Astrocyte (in vitro differentiated cells and primary cell): Measurements from ENCODE around the gene APOL1. TPM values are rescaled to one million over a fixed set of nuclear protein-coding genes. Genes with fewer than 3 reads are reported as not detected.

Experiments used
- DNase-seq: peaks from one replicate; pipeline ENCODE4 v3.0.0-alpha.2; 2010; ENCODE audit warnings: low read depth
- FAIRE-seq: peaks from 2 replicates; lab custom pipeline; 2011; peaks lifted over from hg19 to GRCh38; lab: Jason Lieb, UNC
- H2AFZ ChIP-seq: 2 replicates; pipeline ENCODE4 v1.6.0; 2012; ENCODE audit warnings: low read depth, low read length, inconsistent platforms
- H3K27ac ChIP-seq: 2 replicates; pipeline ENCODE4 v1.5.1; 2011; ENCODE audit warnings: low read depth, low read length, inconsistent platforms
- H3K27me3 ChIP-seq: 2 replicates; pipeline ENCODE4 v1.6.0; 2011; ENCODE audit warnings: low read length, inconsistent platforms; ENCODE audit not compliant: insufficient read depth
- H3K36me3 ChIP-seq: 2 replicates; pipeline ENCODE4 v1.5.1; 2011; ENCODE audit warnings: low read length, inconsistent platforms; ENCODE audit not compliant: insufficient read depth
- H3K4me1 ChIP-seq: 2 replicates; pipeline ENCODE4 v1.5.1; 2011; ENCODE audit warnings: low read length, inconsistent platforms; ENCODE audit not compliant: insufficient read depth
- H3K4me2 ChIP-seq: 2 replicates; pipeline ENCODE4 v1.6.0; 2012; ENCODE audit warnings: low read length, inconsistent platforms
- H3K4me3 ChIP-seq: 2 replicates; pipeline ENCODE4 v1.5.1; 2011; ENCODE audit warnings: low read depth, mild to moderate bottlenecking, low read length, inconsistent platforms; ENCODE audit not compliant: insufficient read depth
- H3K79me2 ChIP-seq: 2 replicates; pipeline ENCODE4 v1.6.0; 2012; ENCODE audit warnings: mild to moderate bottlenecking, low read length, inconsistent platforms; ENCODE audit not compliant: insufficient read depth
- H3K9ac ChIP-seq: 2 replicates; pipeline ENCODE4 v1.6.0; 2012; ENCODE audit warnings: mild to moderate bottlenecking, low read length, inconsistent platforms
- H3K9me3 ChIP-seq: 2 replicates; pipeline ENCODE4 v1.5.1; 2012; ENCODE audit warnings: low read depth, mild to moderate bottlenecking, low read length, inconsistent platforms; ENCODE audit not compliant: insufficient read depth
- H4K20me1 ChIP-seq: 2 replicates; pipeline ENCODE4 v1.6.0; 2012; ENCODE audit warnings: low read length, inconsistent platforms; ENCODE audit not compliant: insufficient read depth
- H3K27ac Mint-ChIP-seq: one replicate; pipeline ENCODE4 v1.8.0; 2021; ENCODE audit warnings: mild to moderate bottlenecking, mixed read lengths; ENCODE audit not compliant: unreplicated experiment
- H3K27me3 Mint-ChIP-seq: one replicate; pipeline ENCODE4 v1.8.0; 2021; ENCODE audit warnings: low read depth, mixed read lengths; ENCODE audit not compliant: unreplicated experiment
- H3K36me3 Mint-ChIP-seq: one replicate; pipeline ENCODE4 v1.8.0; 2021; ENCODE audit warnings: low read depth, mixed read lengths; ENCODE audit not compliant: unreplicated experiment
- H3K4me1 Mint-ChIP-seq: one replicate; pipeline ENCODE4 v1.8.0; 2021; ENCODE audit warnings: low read depth, mixed read lengths; ENCODE audit not compliant: unreplicated experiment
- H3K4me3 Mint-ChIP-seq: one replicate; pipeline ENCODE4 v1.8.0; 2021; ENCODE audit warnings: mild to moderate bottlenecking, moderate library complexity, mixed read lengths; ENCODE audit not compliant: unreplicated experiment
- H3K9me3 Mint-ChIP-seq: one replicate; pipeline ENCODE4 v1.8.0; 2021; ENCODE audit warnings: mild to moderate bottlenecking, mixed read lengths; ENCODE audit not compliant: unreplicated experiment
- CTCF ChIP-seq: IDR thresholded peaks from 2 replicates; pipeline ENCODE4 v1.5.1; 2011; ENCODE audit warnings: low read depth, mild to moderate bottlenecking, inconsistent platforms, low read length, moderate library complexity; ENCODE audit not compliant: insufficient read depth
- EZH2 ChIP-seq: IDR thresholded peaks from 2 replicates; pipeline ENCODE4 v1.6.1; 2012; ENCODE audit warnings: mild to moderate bottlenecking, low read length, inconsistent platforms; ENCODE audit not compliant: insufficient read depth
- total RNA-seq: library from RNA; stranded (reverse); gene quantifications from 2 replicates; pipeline ENCODE4 v1.2.1, GENCODE V29; 2021

The APOL1 gene
- total RNA-seq, 1 donor from 2014 or later: 3.9 TPM

- H3K27ac Mint-ChIP-seq: peak overlapping the region; percentile 81
- H3K9me3 ChIP-seq: no peaks in the 10 kb centered on the region
- H3K36me3 ChIP-seq: peaks cover 84% of the 10 kb centered on the region
- no peak overlapping the region for H3K27ac ChIP-seq
- H3K4me2 ChIP-seq: no peak overlapping the region
- no peaks in the 10 kb centered on the region for H3K27me3 Mint-ChIP-seq
- H3K36me3 Mint-ChIP-seq: peaks cover 39% of the 10 kb centered on the region
- H4K20me1 ChIP-seq: peaks cover 98% of the 10 kb centered on the region
- DNase-seq: no peak
- H3K4me1 Mint-ChIP-seq: peaks cover 30% of the 10 kb centered on the region
- peaks cover 17% of the 10 kb centered on the region for H3K4me1 ChIP-seq
- H2AFZ ChIP-seq: no peak overlapping the region
- no peak overlapping the region for H3K4me3 Mint-ChIP-seq
- H3K79me2 ChIP-seq: peaks cover 94% of the 10 kb centered on the region
- H3K9ac ChIP-seq: no peak overlapping the region
- TF ChIP-seq CTCF (no peak), EZH2 (no peak)
- no peak overlapping the region for H3K4me3 ChIP-seq
- no peak for FAIRE-seq
- H3K9me3 Mint-ChIP-seq: no peaks in the 10 kb centered on the region
- H3K27me3 ChIP-seq: no peaks in the 10 kb centered on the region
Measured at GRCh38 chr22:36303874-36304273, 50.9 kb downstream of the APOL1 start.

GRCh38 chr22:36304429-36304828 is 51.5 kb downstream of the APOL1 start:
- DNase-seq (no peak), FAIRE-seq (no peak)
- Histone ChIP-seq H3K9ac (no peak overlapping the region), H3K4me1 (peaks cover 17% of the 10 kb centered on the region), H4K20me1 (peaks cover 98% of the 10 kb centered on the region), H3K36me3 (peaks cover 84% of the 10 kb centered on the region), H2AFZ (no peak overlapping the region), H3K27me3 (no peaks in the 10 kb centered on the region), H3K27ac (no peak overlapping the region), H3K9me3 (no peaks in the 10 kb centered on the region), H3K79me2 (peaks cover 94% of the 10 kb centered on the region), H3K4me3 (no peak overlapping the region), H3K4me2 (no peak overlapping the region)
- Mint-ChIP-seq H3K27me3 (no peaks in the 10 kb centered on the region), H3K4me3 (no peak overlapping the region), H3K27ac (peak overlapping the region; percentile 84), H3K4me1 (peaks cover 30% of the 10 kb centered on the region), H3K36me3 (peaks cover 42% of the 10 kb centered on the region), H3K9me3 (no peaks in the 10 kb centered on the region)
- TF ChIP-seq CTCF (no peak), EZH2 (no peak)

- peaks cover 17% of the 10 kb centered on the region for H3K4me1 ChIP-seq
- H4K20me1 ChIP-seq: peaks cover 94% of the 10 kb centered on the region
- H3K27ac Mint-ChIP-seq: peak overlapping the region; percentile 84
- H3K4me3 Mint-ChIP-seq: no peak overlapping the region
- no peaks in the 10 kb centered on the region for H3K27me3 ChIP-seq
- H3K27ac ChIP-seq: no peak overlapping the region
- TF ChIP-seq CTCF (no peak), EZH2 (no peak)
- H3K36me3 Mint-ChIP-seq: peaks cover 41% of the 10 kb centered on the region
- no peaks in the 10 kb centered on the region for H3K9me3 ChIP-seq
- peaks cover 90% of the 10 kb centered on the region for H3K79me2 ChIP-seq
- peaks cover 85% of the 10 kb centered on the region for H3K36me3 ChIP-seq
- no peaks in the 10 kb centered on the region for H3K27me3 Mint-ChIP-seq
- no peak for FAIRE-seq
- no peak overlapping the region for H2AFZ ChIP-seq
- H3K4me2 ChIP-seq: no peak overlapping the region
- peaks cover 36% of the 10 kb centered on the region for H3K4me1 Mint-ChIP-seq
- no peaks in the 10 kb centered on the region for H3K9me3 Mint-ChIP-seq
- no peak for DNase-seq
- no peak overlapping the region for H3K4me3 ChIP-seq
- no peak overlapping the region for H3K9ac ChIP-seq
Measured at GRCh38 chr22:36305813-36306212, 52.9 kb downstream of the APOL1 start.
